ENCODE measurements around the gene MARK3.
A peak's percentile ranks its signal among the peaks of the same experiment; 100 is the strongest.

The MARK3 gene

GRCh38 chr14:103404032-103404918, 19.1 kb downstream of the MARK3 start:
- TF ChIP-seq CTCF (IDR thresholded peaks at IDR 0.05; ENCODE audit: control extremely low read depth, extremely low read depth, low read depth, missing control alignments), result no peak
- no peak for DNase-seq (ENCODE audit: extremely low spot score)
- ChIA-PET CTCF (interaction anchor here (1.0 to 10.6 kb wide), 3 partner anchors 12 to 14 kb away, joined by 3 to 148 read pairs (median 6); no protein-coding TSS in a partner anchor), POLR2A (no interaction called here)

GRCh38 chr14:103404920-103405319, 19.7 kb downstream of the MARK3 start:
- no peak for DNase-seq (ENCODE audit: extremely low spot score)
- TF ChIP-seq CTCF (IDR thresholded peaks at IDR 0.05; ENCODE audit: control extremely low read depth, extremely low read depth, low read depth, missing control alignments), result no peak
- CTCF ChIA-PET, result interaction anchor here (1.0 to 10.6 kb wide), 4 partner anchors 9 to 14 kb away, joined by 3 to 148 read pairs (median 6); no protein-coding TSS in a partner anchor
- POLR2A ChIA-PET, result no interaction called here

- CTCF ChIA-PET, result interaction anchor here (1.3 to 10.6 kb wide), 2 partner anchors 8 to 18 kb away, joined by 3 to 148 read pairs; no protein-coding TSS in a partner anchor
- no peak for TF ChIP-seq CTCF (IDR thresholded peaks at IDR 0.05; ENCODE audit: control extremely low read depth, extremely low read depth, low read depth, missing control alignments)
- POLR2A ChIA-PET, result no interaction called here
- no peak for DNase-seq (ENCODE audit: extremely low spot score)
These were observed 23.4 kb downstream of the MARK3 start for GRCh38 chr14:103408491-103409155.

GRCh38 chr14:103416916-103417315, 31.7 kb downstream of the MARK3 start:
- DNase-seq (ENCODE audit: extremely low spot score), result no peak
- POLR2A ChIA-PET, result no interaction called here
- TF ChIP-seq CTCF (IDR thresholded peaks at IDR 0.05; ENCODE audit: control extremely low read depth, extremely low read depth, low read depth, missing control alignments), result no peak
- CTCF ChIA-PET, result interaction anchor here (0.8 to 7.9 kb wide), 6 partner anchors 8 to 103 kb away, joined by 3 to 87 read pairs (median 4); no protein-coding TSS in a partner anchor

- CTCF ChIA-PET, result interaction anchor here (1.3 to 7.9 kb wide), 3 partner anchors 10 to 27 kb away, joined by 4 to 87 read pairs (median 6); no protein-coding TSS in a partner anchor
- DNase-seq (ENCODE audit: extremely low spot score), result peak; percentile 32
- no peak for TF ChIP-seq CTCF (IDR thresholded peaks at IDR 0.05; ENCODE audit: control extremely low read depth, extremely low read depth, low read depth, missing control alignments)
These were observed 33.2 kb downstream of the MARK3 start for GRCh38 chr14:103418481-103418818.

GRCh38 chr14:103421556-103421955, 36.3 kb downstream of the MARK3 start:
- no peak for TF ChIP-seq CTCF (IDR thresholded peaks at IDR 0.05; ENCODE audit: control extremely low read depth, extremely low read depth, low read depth, missing control alignments)
- CTCF ChIA-PET, result no interaction called here
- POLR2A ChIA-PET, result no interaction called here
- no peak for DNase-seq (ENCODE audit: extremely low spot score)

More at GRCh38 chr14:103418481-103418818, 33.2 kb downstream of the MARK3 start:
- POLR2A ChIA-PET, result interaction anchor here (0.5 kb wide), 2 partner anchors 13 to 1310 kb away, joined by 3 to 4 read pairs; no protein-coding TSS in a partner anchor
